K562 (cell line): ENCODE measurements around the gene VIM. TPM values are rescaled to one million over a fixed set of nuclear protein-coding genes. Genes with fewer than 3 reads are reported as not detected.

ENCODE experiments used
- ADNP ChIP-seq: fragments of 200-800 bp; sonication (Bioruptor generic); IDR thresholded peaks from 2 replicates; pipeline ENCODE4 v1.6.1; 2016; ENCODE audit warnings: missing genetic modification characterization, missing compliant biosample characterization
- C11orf30 ChIP-seq: fragments of 450-650 bp; IDR thresholded peaks from 2 replicates; pipeline ENCODE4 v1.6.1; 2016; ENCODE audit warnings: low read depth, mild to moderate bottlenecking
- ETS2 ChIP-seq: IDR thresholded peaks from 2 replicates; pipeline ENCODE4 v1.6.1; 2016; ENCODE audit warnings: borderline replicate concordance, missing genetic modification characterization, mild to moderate bottlenecking, moderate library complexity, missing compliant biosample characterization; ENCODE audit not compliant: poor library complexity, severe bottlenecking
- ETV5 ChIP-seq: sonication (generic); formaldehyde crosslinking; IDR thresholded peaks from 2 replicates; pipeline ENCODE4 v1.4.0; 2020; ENCODE audit warnings: low read depth, mild to moderate bottlenecking, missing genetic modification reagents
- FOXO4 ChIP-seq: fragments of 450-650 bp; formaldehyde crosslinking; IDR thresholded peaks from 2 replicates; pipeline ENCODE4 v1.4.0; 2020; ENCODE audit warnings: mild to moderate bottlenecking, moderate library complexity
- GATA2 ChIP-seq: sonication (generic); formaldehyde crosslinking; IDR thresholded peaks from 2 replicates; pipeline ENCODE4 v1.4.0; 2020; ENCODE audit warnings: mild to moderate bottlenecking, missing genetic modification reagents
- MBD2 ChIP-seq: sonication (generic); IDR thresholded peaks from 2 replicates; pipeline ENCODE4 v1.6.1; 2016; ENCODE audit warnings: low read depth, borderline replicate concordance
- MTA3 ChIP-seq: fragments of 450-650 bp; formaldehyde crosslinking; IDR thresholded peaks from 2 replicates; pipeline ENCODE4 v1.6.1; 2017; ENCODE audit warnings: mild to moderate bottlenecking, borderline replicate concordance
- POLR3G ChIP-seq: IDR thresholded peaks from 2 replicates; pipeline ENCODE4 v1.6.1; 2011; ENCODE audit not compliant: insufficient read length, insufficient replicate concordance; ENCODE audit errors: extremely low read depth
- RBM25 ChIP-seq: fragments of 200-400 bp; formaldehyde crosslinking; IDR thresholded peaks from 2 replicates; pipeline ENCODE4 v1.6.1; 2018; ENCODE audit warnings: low read length, low read depth, moderate library complexity; ENCODE audit not compliant: severe bottlenecking
- RBM34 ChIP-seq: fragments of 200-400 bp; formaldehyde crosslinking; IDR thresholded peaks from 2 replicates; pipeline ENCODE4 v1.6.1; 2018; ENCODE audit warnings: low read length, borderline replicate concordance; ENCODE audit not compliant: insufficient read depth
- SAP30 ChIP-seq: fragments of 200-600 bp; sonication (generic); IDR thresholded peaks from 2 replicates; pipeline ENCODE4 v1.6.1; 2012; ENCODE audit warnings: borderline replicate concordance, low read depth, mild to moderate bottlenecking, moderate library complexity, low read length, control low read depth, inconsistent platforms; ENCODE audit not compliant: insufficient read depth, poor library complexity, severe bottlenecking
- TAF7 ChIP-seq: fragments of 450-650 bp; IDR thresholded peaks from 2 replicates; pipeline ENCODE4 v1.6.1; 2016; ENCODE audit warnings: missing genetic modification characterization, missing compliant biosample characterization
- TAF9B ChIP-seq: fragments of 450-650 bp; IDR thresholded peaks from 2 replicates; pipeline ENCODE4 v1.6.1; 2018; ENCODE audit warnings: mild to moderate bottlenecking; ENCODE audit not compliant: partially characterized antibody
- THAP12 ChIP-seq: fragments of 250-450 bp; sonication (Bioruptor Pico); IDR thresholded peaks from 2 replicates; pipeline ENCODE4 v1.9.0; 2021; ENCODE audit warnings: mild to moderate bottlenecking, inconsistent platforms
- ZBTB8A ChIP-seq: fragments of 450-650 bp; IDR thresholded peaks from 2 replicates; pipeline ENCODE4 v1.6.1; 2018; ENCODE audit warnings: mild to moderate bottlenecking, moderate library complexity; ENCODE audit not compliant: partially characterized antibody
- ZBTB9 ChIP-seq: fragments of 450-650 bp; formaldehyde crosslinking; IDR thresholded peaks from 2 replicates; pipeline ENCODE4 v1.4.0; 2020; ENCODE audit warnings: mild to moderate bottlenecking, moderate library complexity
- ZNF780A ChIP-seq: fragments of 250-450 bp; sonication (Bioruptor Pico); IDR thresholded peaks from 2 replicates; pipeline ENCODE4 v1.5.0; 2021; ENCODE audit warnings: mild to moderate bottlenecking
- polyA plus RNA-seq, 8 experiments: library from polyadenylated mRNA; depleted of rRNA in 4 of 8; stranded (reverse) in 5 of 8; unstranded in 3 of 8; fragments of >200 nt; fragmentation: Nextera tagmentation in 2 of 8; fragmentation: Illumina TruSeq in 1 of 8; extraction: Ambion mirVana in 2 of 8; extraction: Trizol in 1 of 8; gene quantifications; 2 replicates each; pipeline versions ENCODE4 v1.2.1 to v1.2.3, GENCODE V29; 2011 to 2014; ENCODE audit warnings: inconsistent platforms in 1 of 8, missing spikeins in 1 of 8
- total RNA-seq, 7 experiments: library from RNA; depleted of rRNA in 6 of 7; stranded (reverse); fragments of >200 nt in 6 of 7; fragmentation: Illumina TruSeq in 2 of 7; extraction: Trizol in 2 of 7; gene quantifications; 2 replicates each; pipeline versions ENCODE4 v1.2.1 to v1.2.3, GENCODE V29; 2011 to 2021; ENCODE audit warnings: low replicate concordance in 1 of 7
- TF ChIP-seq, protein P1 (sequence below): fragments of 450-650 bp; IDR thresholded peaks from 2 replicates; pipeline ENCODE4 v1.6.1; 2014; ENCODE audit warnings: low read depth, mild to moderate bottlenecking, moderate library complexity, borderline replicate concordance

Gene VIM
- total and polyA plus RNA-seq, 9 of the 15 experiments (the other 6 are each of a cell fraction or from before 2014, with no cell fraction given): 86.0 to 621 (median 383) TPM

- TF ChIP-seq THAP12 (peak; percentile 85), RBM34 (no peak), ADNP (no peak), TAF9B (peak; percentile 98), SAP30 (peak; percentile 77), MTA3 (peak; percentile 94; the same call in 1 of the 2 replicates), TAF7 (peak; percentile 98), ZNF780A (no peak), ETS2 (tag) (no peak), RBM25 (no peak), MBD2 (peak; percentile 74; the same call in 1 of the 2 replicates), GATA2 (CRISPR knock-in tag) (no peak), ZBTB9 (peak; percentile 53; the same call in 1 of the 2 replicates), FOXO4 (CRISPR knock-in tag) (no peak), POLR3G (no peak), C11orf30 (peak; percentile 97), ZBTB8A (no peak), ETV5 (CRISPR knock-in tag) (peak; percentile 61; the same call in 1 of the 2 replicates)
- TF ChIP-seq, protein P1, sequence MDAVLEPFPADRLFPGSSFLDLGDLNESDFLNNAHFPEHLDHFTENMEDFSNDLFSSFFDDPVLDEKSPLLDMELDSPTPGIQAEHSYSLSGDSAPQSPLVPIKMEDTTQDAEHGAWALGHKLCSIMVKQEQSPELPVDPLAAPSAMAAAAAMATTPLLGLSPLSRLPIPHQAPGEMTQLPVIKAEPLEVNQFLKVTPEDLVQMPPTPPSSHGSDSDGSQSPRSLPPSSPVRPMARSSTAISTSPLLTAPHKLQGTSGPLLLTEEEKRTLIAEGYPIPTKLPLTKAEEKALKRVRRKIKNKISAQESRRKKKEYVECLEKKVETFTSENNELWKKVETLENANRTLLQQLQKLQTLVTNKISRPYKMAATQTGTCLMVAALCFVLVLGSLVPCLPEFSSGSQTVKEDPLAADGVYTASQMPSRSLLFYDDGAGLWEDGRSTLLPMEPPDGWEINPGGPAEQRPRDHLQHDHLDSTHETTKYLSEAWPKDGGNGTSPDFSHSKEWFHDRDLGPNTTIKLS: 0 out of 2 replicates have a peak, but pooled peaks have one; percentile 52
Measured at GRCh38 chr10:17200912-17201793, 26.9 kb upstream of the VIM start, which contains the start of gene TRDMT1 (continued).
